H1 (cell line): ENCODE measurements around the gene SLC16A5. TPM values are rescaled to one million over a fixed set of nuclear protein-coding genes. Genes with fewer than 3 reads are reported as not detected.

Experiments used
- CTCF ChIA-PET: fragments of 300-600 bp; sonication (Branson Sonifier 250); formaldehyde crosslinking; loops from one replicate; lab custom pipeline; 2021; ENCODE audit not compliant: partially characterized antibody; lab: Charles Lee
- POLR2A ChIA-PET: fragments of 300-600 bp; sonication (Branson Sonifier 250); formaldehyde crosslinking; loops from one replicate; lab custom pipeline; 2021; ENCODE audit warnings: inconsistent platforms; ENCODE audit not compliant: partially characterized antibody; lab: Charles Lee
- DNase-seq, 2 experiments: peaks; one replicate each; pipeline versions ENCODE4 v3.0.0 to v3.0.0-alpha.2; 2010 to 2022; ENCODE audit warnings: low spot score in 2 of 2, low read depth in 1 of 2, mixed read lengths in 1 of 2
- FAIRE-seq: peaks from 2 replicates; lab custom pipeline; 2011; peaks lifted over from hg19 to GRCh38; lab: Jason Lieb, UNC
- H2AFZ ChIP-seq: 2 replicates; pipeline ENCODE4 v1.8.1; 2012; ENCODE audit warnings: low read length, inconsistent platforms
- H2AK5ac ChIP-seq: 2 replicates; pipeline ENCODE4 v1.6.1; 2013; ENCODE audit warnings: low read depth, low read length
- H2BK120ac ChIP-seq: replicated peaks from 2 replicates; pipeline ENCODE3; 2013; ENCODE audit warnings: low read depth, low read length, inconsistent platforms
- H2BK12ac ChIP-seq: 2 replicates; pipeline ENCODE4 v1.6.1; 2013; ENCODE audit warnings: low read depth, low read length
- H2BK15ac ChIP-seq: 2 replicates; pipeline ENCODE4 v1.6.1; 2013; ENCODE audit warnings: low read length
- H2BK20ac ChIP-seq: 2 replicates; pipeline ENCODE4 v1.6.1; 2013; ENCODE audit warnings: low read length
- H2BK5ac ChIP-seq: 2 replicates; pipeline ENCODE4 v1.6.1; 2013; ENCODE audit warnings: low read depth, low read length
- H3K14ac ChIP-seq: 2 replicates; pipeline ENCODE4 v1.6.1; 2013; ENCODE audit warnings: inconsistent platforms; ENCODE audit not compliant: insufficient read length
- H3K18ac ChIP-seq: 2 replicates; pipeline ENCODE4 v1.6.1; 2013; ENCODE audit warnings: low read length; ENCODE audit errors: extremely low read depth
- H3K23ac ChIP-seq: 2 replicates; pipeline ENCODE4 v1.6.1; 2013; ENCODE audit warnings: inconsistent platforms; ENCODE audit not compliant: insufficient read length
- H3K23me2 ChIP-seq: 2 replicates; pipeline ENCODE4 v1.6.1; 2013; ENCODE audit warnings: low read depth, low read length
- H3K27ac ChIP-seq: 2 replicates; pipeline ENCODE4 v1.6.1; 2011; ENCODE audit warnings: low read depth, low read length, inconsistent platforms
- H3K27me3 ChIP-seq, 4 experiments: replicated peaks in 1 of 4; 1 replicate in 1 of 4; 2 replicates in 3 of 4; pipeline versions ENCODE4 v1.6.1 to v1.8.1; 2011 to 2013; ENCODE audit warnings: low read length in 3 of 4, mild to moderate bottlenecking in 3 of 4, inconsistent platforms in 2 of 4, mixed read lengths in 2 of 4, moderate library complexity in 1 of 4; ENCODE audit not compliant: control insufficient read depth in 3 of 4, insufficient read depth in 3 of 4; ENCODE audit errors: extremely low read depth in 1 of 4
- H3K36me3 ChIP-seq, 4 experiments: 2 replicates each; pipeline versions ENCODE4 v1.6.1 to v1.8.1; 2011 to 2013; ENCODE audit warnings: mild to moderate bottlenecking in 4 of 4, low read length in 3 of 4, moderate library complexity in 2 of 4, control low read depth in 1 of 4, inconsistent platforms in 1 of 4; ENCODE audit not compliant: insufficient read depth in 4 of 4, control insufficient read depth in 2 of 4
- H3K4ac ChIP-seq: replicated peaks from 2 replicates; pipeline ENCODE3; 2013; ENCODE audit warnings: low read length, low read depth, mixed read lengths, inconsistent platforms; ENCODE audit not compliant: insufficient read length
- H3K4me1 ChIP-seq, 4 experiments: replicated peaks in 1 of 4; 1 replicate in 1 of 4; 2 replicates in 3 of 4; pipeline versions ENCODE4 v1.6.1 to v1.8.1; 2011 to 2013; ENCODE audit warnings: low read length in 3 of 4, inconsistent platforms in 2 of 4, mixed read lengths in 1 of 4; ENCODE audit not compliant: insufficient read depth in 4 of 4, control insufficient read depth in 3 of 4
- H3K4me2 ChIP-seq, 2 experiments: 2 replicates each; pipeline versions ENCODE4 v1.6.1 to v1.8.1; 2011 to 2013; ENCODE audit warnings: low read depth in 2 of 2, low read length in 2 of 2, control low read depth in 1 of 2, inconsistent platforms in 1 of 2, mild to moderate bottlenecking in 1 of 2; ENCODE audit not compliant: insufficient read depth in 1 of 2
- H3K4me3 ChIP-seq, 4 experiments: fragments of 200-600, 300-600 bp in 1 of 4; sonication (generic), shearing (Covaris generic), sonication (Bioruptor Twin) in 1 of 4; 2 replicates each; pipeline versions ENCODE4 v1.5.1 to v1.8.1; 2011 to 2016; ENCODE audit warnings: low read length in 4 of 4, low read depth in 3 of 4, control low read depth in 2 of 4, inconsistent platforms in 2 of 4, mild to moderate bottlenecking in 2 of 4, mixed read lengths in 1 of 4, moderate library complexity in 1 of 4; ENCODE audit not compliant: insufficient read depth in 2 of 4; ENCODE audit errors: extremely low read depth in 1 of 4
- H3K56ac ChIP-seq: replicated peaks from 2 replicates; pipeline ENCODE3; 2013; ENCODE audit warnings: low read depth, mild to moderate bottlenecking, mixed read lengths, low read length, inconsistent platforms; ENCODE audit not compliant: insufficient read length
- H3K79me1 ChIP-seq: 2 replicates; pipeline ENCODE4 v1.6.1; 2013; ENCODE audit warnings: low read depth, low read length, control low read depth
- H3K79me2 ChIP-seq, 2 experiments: 2 replicates each; pipeline versions ENCODE4 v1.6.1 to v1.8.1; 2012 to 2013; ENCODE audit warnings: low read length in 2 of 2, mild to moderate bottlenecking in 2 of 2, inconsistent platforms in 1 of 2; ENCODE audit not compliant: insufficient read depth in 2 of 2, control insufficient read depth in 1 of 2
- H3K9ac ChIP-seq, 4 experiments: replicated peaks in 1 of 4; 1 replicate in 1 of 4; 2 replicates in 3 of 4; pipeline versions ENCODE4 v1.6.1 to v1.8.1; 2011 to 2013; ENCODE audit warnings: low read depth in 3 of 4, low read length in 3 of 4, control low read depth in 2 of 4, mild to moderate bottlenecking in 2 of 4, moderate library complexity in 2 of 4, inconsistent platforms in 1 of 4; ENCODE audit errors: extremely low read depth in 1 of 4
- H3K9me3 ChIP-seq, 2 experiments: 2 replicates each; pipeline versions ENCODE4 v1.6.1 to v1.8.1; 2012 to 2013; ENCODE audit warnings: mild to moderate bottlenecking in 2 of 2, moderate library complexity in 2 of 2, control low read depth in 1 of 2, inconsistent platforms in 1 of 2, low read depth in 1 of 2, low read length in 1 of 2, mixed read lengths in 1 of 2; ENCODE audit not compliant: insufficient read depth in 2 of 2
- H4K20me1 ChIP-seq, 2 experiments: replicated peaks in 1 of 2; 2 replicates each; pipeline versions ENCODE3 to v1.8.1; 2011 to 2013; ENCODE audit warnings: inconsistent platforms in 2 of 2, low read length in 2 of 2, mild to moderate bottlenecking in 1 of 2; ENCODE audit not compliant: insufficient read depth in 2 of 2, control insufficient read depth in 1 of 2
- H4K5ac ChIP-seq: 2 replicates; pipeline ENCODE4 v1.6.1; 2013; ENCODE audit warnings: low read length, low read depth, mixed read lengths, inconsistent platforms; ENCODE audit not compliant: insufficient read length
- H4K8ac ChIP-seq: 2 replicates; pipeline ENCODE4 v1.8.0; 2013; ENCODE audit warnings: mild to moderate bottlenecking, moderate library complexity, low read length, inconsistent platforms; ENCODE audit not compliant: insufficient read depth; ENCODE audit errors: extremely low read depth
- H4K91ac ChIP-seq: replicated peaks from 2 replicates; pipeline ENCODE3; 2013; ENCODE audit warnings: low read length, mixed read lengths, inconsistent platforms; ENCODE audit not compliant: insufficient read length
- CEBPB ChIP-seq: IDR thresholded peaks from 2 replicates; pipeline ENCODE4 v1.6.1; 2012; ENCODE audit warnings: low read depth, low read length
- CHD1 ChIP-seq: IDR thresholded peaks from 2 replicates; pipeline ENCODE4 v1.6.1; 2012; ENCODE audit warnings: low read depth, low read length, improper control_type of control experiment
- CREB1 ChIP-seq: IDR thresholded peaks from 2 replicates; pipeline ENCODE4 v1.6.1; 2012; ENCODE audit warnings: inconsistent platforms
- PHF8 ChIP-seq: fragments of 200-600 bp; sonication (generic); conservative IDR thresholded peaks from 2 replicates; pipeline ENCODE4 v1.7.1; 2012; ENCODE audit warnings: low read depth, mild to moderate bottlenecking, inconsistent platforms, low read length, moderate library complexity
- TAF7 ChIP-seq: optimal IDR thresholded peaks from 2 replicates; pipeline ENCODE3; 2011; ENCODE audit warnings: low read depth, mild to moderate bottlenecking, inconsistent platforms, low read length, moderate library complexity, borderline replicate concordance
- WGBS, 2 experiments: shearing (Covaris generic) in 1 of 2; methylation state at CpG; one replicate each; pipeline versions ENCODE4 v1.1.6 to v1.1.7; 2013 to 2015; ENCODE audit warnings: low lambda C conversion rate in 2 of 2, mixed read lengths in 2 of 2, inconsistent platforms in 1 of 2, low coverage in 1 of 2, missing lambda C conversion rate in 1 of 2; ENCODE audit not compliant: insufficient replicate concordance in 2 of 2, insufficient coverage in 1 of 2, insufficient read length in 1 of 2; ENCODE audit errors: extremely low coverage in 1 of 2, missing lambda C conversion rate in 1 of 2; 5-methylcytosine and 5-hydroxymethylcytosine counted together
- polyA plus RNA-seq, 7 experiments: library from polyadenylated mRNA; depleted of rRNA in 3 of 7; stranded (reverse) in 5 of 7; unstranded in 2 of 7; fragments of >200 nt in 5 of 7; fragments of 200-250 nt in 2 of 7; gene quantifications; 1 replicate in 5 of 7; 2 replicates in 1 of 7; 4 replicates in 1 of 7; pipeline versions ENCODE4 v1.2.1 to v1.2.3, GENCODE V29; 2011 to 2013; ENCODE audit warnings: missing spikeins in 2 of 7, mixed read lengths in 2 of 7
- total RNA-seq: library from RNA; stranded (reverse); fragmentation: NEBNext Ultra II Directional; extraction: Animal tissue kit (Norgen Biotek cat#: 25700); gene quantifications from 2 replicates; pipeline ENCODE4 v1.2.1, GENCODE V29; 2021

SLC16A5 gene
- total and polyA plus RNA-seq, 2 of the 8 experiments (the other 6 are each of a cell fraction or from before 2014, with no cell fraction given): 17.1 to 34.7 TPM

DNA sequence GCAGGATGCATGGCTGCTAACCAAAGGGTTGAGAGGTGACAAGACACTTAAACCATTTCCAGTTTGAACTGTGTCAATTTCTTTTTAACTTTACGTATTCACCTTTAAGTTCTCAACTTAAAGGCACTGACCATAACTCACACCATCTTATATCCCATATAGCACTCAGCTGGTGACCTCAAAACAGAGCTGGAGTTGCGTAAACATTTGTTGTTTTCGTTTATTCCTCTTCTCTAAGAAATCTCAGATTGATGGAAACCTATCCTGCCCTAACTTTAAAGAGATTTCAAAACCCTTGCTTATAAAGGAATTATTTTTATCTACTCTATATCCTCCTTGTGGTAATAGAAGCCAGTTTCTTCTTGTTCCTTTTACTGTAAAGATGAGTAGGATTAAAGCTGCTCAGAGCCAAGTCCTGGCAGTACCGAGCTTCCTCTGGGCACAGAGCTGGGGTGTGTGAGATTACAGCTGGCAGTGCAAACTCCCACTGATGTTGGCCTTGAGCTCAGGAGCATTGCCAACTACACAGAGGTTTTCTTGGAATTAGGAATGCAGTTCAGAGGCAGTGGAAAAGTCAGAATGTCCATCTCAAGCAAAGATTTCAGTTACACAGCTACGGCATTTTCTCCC lies 39.4 kb upstream of the SLC16A5 start:
- Histone ChIP-seq H2BK5ac (no peak overlapping the region), H4K20me1 (peaks cover 3 to 4% of the 10 kb centered on the region in 2 experiments), H3K4me1 (peaks cover 0 to 13% (median 4%) of the 10 kb centered on the region in 4 experiments; a peak in 4 of 7 replicates), H3K36me3 (peaks cover 2 to 33% (median 18%) of the 10 kb centered on the region in 4 experiments; a peak in 7 of 8 replicates), H3K4me2 (peak overlapping the region; percentile 82 to 97)
- TF ChIP-seq CHD1: no peak
- no peak for TF ChIP-seq TAF7
- TF ChIP-seq CEBPB: peak; percentile 13; the same call in 1 of the 2 replicates
- TF ChIP-seq PHF8: no peak
- no peak for TF ChIP-seq CREB1
- TF ChIP-seq, all 59 proteins: peak for 1
- Histone ChIP-seq H4K8ac (no peak overlapping the region), H2BK120ac (no peak overlapping the region), H3K18ac (no peak overlapping the region), H3K9ac (peak overlapping the region in 1 of 4 experiments; percentile 14; a peak in 3 of 7 replicates), H3K23me2 (no peaks in the 10 kb centered on the region; the same call in 1 of the 2 replicates), H3K14ac (no peak overlapping the region), H3K27ac (no peak overlapping the region), H3K23ac (no peak overlapping the region), H2AFZ (no peak overlapping the region), H2BK12ac (no peak overlapping the region), H3K79me2 (peaks cover 8 to 36% of the 10 kb centered on the region in 2 experiments), H3K4me3 (peak overlapping the region; percentile 82 to 97 (median 87); a peak in 7 of 8 replicates), H4K5ac (no peak overlapping the region), H4K91ac (no peak overlapping the region), H3K56ac (no peak overlapping the region), H3K79me1 (peaks cover 6% of the 10 kb centered on the region; the same call in 1 of the 2 replicates), H2BK20ac (no peak overlapping the region), H3K27me3 (no peaks in the 10 kb centered on the region), H2AK5ac (no peak overlapping the region), H3K9me3 (no peaks in the 10 kb centered on the region), H2BK15ac (no peak overlapping the region), H3K4ac (no peak overlapping the region)
- no peak for DNase-seq
- ChIA-PET CTCF (interaction anchor here (0.6 to 2.2 kb wide), 16 partner anchors 8 to 221 kb away, joined by 3 to 10 read pairs (median 3); partner anchors contain the start of gene MRPL58), POLR2A (interaction anchor here (0.7 to 4.8 kb wide), 11 partner anchors 11 to 133 kb away, joined by 3 to 20 read pairs (median 3); partner anchors contain the start of genes MRPL58 and SLC16A5)
- no peak for FAIRE-seq
- WGBS, 2 experiments: 75% methylated on average over 5 of the region's 5 CpGs; no CpG with 5 or more reads in 1 of the 2 experiments
